HG03571 (cell line): Measurements from ENCODE around the gene TIGAR.

ENCODE experiments used
- ATAC-seq: cut with Tn5 transposase; IDR thresholded peaks from one replicate; pipeline ENCODE4 v1.9.1; 2021; ENCODE audit not compliant: unreplicated experiment

TIGAR gene, protein sequence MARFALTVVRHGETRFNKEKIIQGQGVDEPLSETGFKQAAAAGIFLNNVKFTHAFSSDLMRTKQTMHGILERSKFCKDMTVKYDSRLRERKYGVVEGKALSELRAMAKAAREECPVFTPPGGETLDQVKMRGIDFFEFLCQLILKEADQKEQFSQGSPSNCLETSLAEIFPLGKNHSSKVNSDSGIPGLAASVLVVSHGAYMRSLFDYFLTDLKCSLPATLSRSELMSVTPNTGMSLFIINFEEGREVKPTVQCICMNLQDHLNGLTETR

DNA sequence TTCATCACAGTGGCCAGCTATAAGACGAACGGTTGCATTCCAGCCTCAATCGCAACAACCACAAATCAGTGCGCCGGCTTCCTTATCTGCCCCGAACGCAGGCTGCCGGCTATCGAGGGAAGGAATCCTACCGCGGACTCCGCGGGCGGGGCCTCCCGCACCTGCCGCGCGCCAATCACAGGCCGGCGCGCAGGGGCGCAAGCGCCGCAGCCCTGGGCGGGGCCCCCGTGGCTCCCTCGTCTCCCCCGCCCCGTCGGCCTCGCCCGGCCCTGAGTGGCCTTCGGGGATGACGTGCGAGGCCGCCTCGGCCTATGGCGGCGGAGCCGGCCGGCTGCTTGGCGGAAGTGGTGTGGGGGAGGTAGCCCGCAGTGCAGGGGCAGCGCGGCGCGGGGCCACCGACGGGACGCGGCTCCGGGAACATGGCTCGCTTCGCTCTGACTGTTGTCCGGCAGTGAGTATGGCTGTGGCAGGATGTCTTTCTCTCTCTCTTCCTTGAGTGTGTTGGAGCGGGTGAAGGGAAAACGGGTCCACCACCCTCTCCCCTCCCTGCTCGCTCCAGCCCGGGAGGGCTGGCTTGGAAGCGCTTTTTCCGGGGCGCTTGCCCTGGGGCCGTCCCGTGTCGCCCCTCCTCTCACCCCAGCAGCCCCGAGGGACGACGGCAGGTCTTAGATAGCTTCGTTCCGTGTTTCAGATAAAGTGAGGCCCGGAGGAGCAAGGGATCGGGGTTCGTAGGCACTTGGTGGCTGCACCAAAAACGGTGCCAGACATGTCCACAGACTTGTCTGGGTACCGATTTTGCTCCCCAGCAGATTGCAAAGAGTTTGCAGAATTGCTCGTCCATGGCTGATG, at the start of gene TIGAR:
TSS of gene TIGAR (plus strand) at position 361 of the 849 bp plus-strand sequence. CDS start at position 420, 59 bp downstream.
- ATAC-seq, result peak; percentile 93

DNA sequence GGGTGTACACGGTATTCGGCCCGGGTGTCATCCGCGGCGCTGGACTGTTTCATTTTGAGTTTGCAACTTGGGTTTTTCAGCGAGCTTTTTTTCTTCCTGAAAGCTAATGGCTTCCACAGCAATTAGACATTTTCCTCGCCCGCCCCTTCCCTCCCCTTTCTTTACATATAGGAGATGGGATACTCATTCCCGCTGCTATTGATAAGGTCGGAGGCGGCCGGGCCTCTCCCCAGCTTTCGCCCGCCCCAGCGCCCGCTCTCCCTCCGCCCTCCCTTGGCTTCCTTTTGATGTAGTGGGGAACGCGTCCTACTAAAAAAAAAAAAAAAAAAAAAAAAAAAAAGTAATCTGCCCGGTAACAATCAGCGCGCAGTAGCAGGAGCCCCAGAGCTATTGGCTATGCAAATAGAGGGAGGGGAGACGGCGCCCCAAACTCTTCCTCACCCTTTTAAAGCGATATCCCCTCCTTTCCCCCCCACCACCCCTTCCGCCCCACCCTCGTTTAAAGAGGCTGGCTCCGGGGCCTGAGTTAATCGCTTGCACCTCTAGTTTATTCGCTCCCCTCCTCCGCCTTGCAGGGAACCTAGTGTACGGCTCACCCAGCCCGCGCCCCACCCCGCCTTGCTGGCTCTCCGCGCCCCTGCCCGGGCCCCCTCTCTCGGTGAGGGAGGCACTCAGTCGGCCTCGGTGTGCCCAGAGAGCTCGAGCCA, 49.1 kb upstream of the TIGAR start:
- no peak for ATAC-seq

DNA sequence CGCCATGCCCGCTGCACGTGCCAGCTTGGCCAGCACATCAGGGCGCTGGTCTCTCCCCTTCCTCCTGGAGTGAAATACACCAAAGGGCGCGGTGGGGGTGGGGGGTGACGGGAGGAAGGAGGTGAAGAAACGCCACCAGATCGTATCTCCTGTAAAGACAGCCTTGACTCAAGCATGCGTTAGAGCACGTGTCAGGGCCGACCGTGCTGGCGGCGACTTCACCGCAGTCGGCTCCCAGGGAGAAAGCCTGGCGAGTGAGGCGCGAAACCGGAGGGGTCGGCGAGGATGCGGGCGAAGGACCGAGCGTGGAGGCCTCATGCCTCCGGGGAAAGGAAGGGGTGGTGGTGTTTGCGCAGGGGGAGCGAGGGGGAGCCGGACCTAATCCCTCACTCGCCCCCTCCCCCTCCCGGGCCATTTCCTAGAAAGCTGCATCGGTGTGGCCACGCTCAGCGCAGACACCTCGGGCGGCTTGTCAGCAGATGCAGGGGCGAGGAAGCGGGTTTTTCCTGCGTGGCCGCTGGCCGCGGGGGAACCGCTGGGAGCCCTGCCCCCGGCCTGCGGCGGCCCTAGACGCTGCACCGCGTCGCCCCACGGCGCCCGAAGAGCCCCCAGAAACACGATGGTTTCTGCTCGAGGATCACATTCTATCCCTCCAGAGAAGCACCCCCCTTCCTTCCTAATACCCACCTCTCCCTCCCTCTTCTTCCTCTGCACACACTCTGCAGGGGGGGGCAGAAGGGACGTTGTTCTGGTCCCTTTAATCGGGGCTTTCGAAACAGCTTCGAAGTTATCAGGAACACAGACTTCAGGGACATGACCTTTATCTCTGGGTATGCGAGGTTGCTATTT, 48.4 kb upstream of the TIGAR start:
- ATAC-seq, result no peak

DNA sequence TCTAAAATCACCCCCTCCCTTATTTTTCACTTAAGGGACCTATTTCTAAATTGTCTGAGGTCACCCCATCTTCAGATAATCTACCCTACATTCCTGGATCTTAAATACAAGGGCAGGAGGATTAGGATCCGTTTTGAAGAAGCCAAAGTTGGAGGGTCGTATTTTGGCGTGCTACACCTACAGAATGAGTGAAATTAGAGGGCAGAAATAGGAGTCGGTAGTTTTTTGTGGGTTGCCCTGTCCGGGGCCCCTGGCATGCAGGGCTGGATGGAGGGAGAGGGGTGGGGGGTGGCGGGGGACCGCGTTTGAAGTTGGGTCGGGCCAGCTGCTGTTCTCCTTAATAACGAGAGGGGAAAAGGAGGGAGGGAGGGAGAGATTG, 47.8 kb upstream of the TIGAR start:
- ATAC-seq, result no peak

DNA sequence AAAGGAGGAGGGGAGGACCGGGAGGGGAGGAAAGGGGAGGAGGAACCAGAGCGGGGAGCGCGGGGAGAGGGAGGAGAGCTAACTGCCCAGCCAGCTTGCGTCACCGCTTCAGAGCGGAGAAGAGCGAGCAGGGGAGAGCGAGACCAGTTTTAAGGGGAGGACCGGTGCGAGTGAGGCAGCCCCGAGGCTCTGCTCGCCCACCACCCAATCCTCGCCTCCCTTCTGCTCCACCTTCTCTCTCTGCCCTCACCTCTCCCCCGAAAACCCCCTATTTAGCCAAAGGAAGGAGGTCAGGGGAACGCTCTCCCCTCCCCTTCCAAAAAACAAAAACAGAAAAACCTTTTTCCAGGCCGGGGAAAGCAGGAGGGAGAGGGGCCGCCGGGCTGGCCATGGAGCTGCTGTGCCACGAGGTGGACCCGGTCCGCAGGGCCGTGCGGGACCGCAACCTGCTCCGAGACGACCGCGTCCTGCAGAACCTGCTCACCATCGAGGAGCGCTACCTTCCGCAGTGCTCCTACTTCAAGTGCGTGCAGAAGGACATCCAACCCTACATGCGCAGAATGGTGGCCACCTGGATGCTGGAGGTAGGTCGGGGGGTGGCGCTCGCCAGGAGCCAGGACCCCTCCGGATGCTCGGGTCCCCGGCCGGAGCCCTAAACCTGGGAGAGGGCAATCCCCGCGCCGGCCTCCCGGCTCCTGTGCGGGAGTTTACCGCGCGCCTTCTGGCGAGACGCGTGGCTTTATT, 47.2 kb upstream of the TIGAR start, which contains the start of gene CCND2:
TSS of gene CCND2 (plus strand) at position 111 of the 744 bp plus-strand sequence. CDS start at position 390, 279 bp downstream.
- peak; percentile 26 for ATAC-seq

DNA sequence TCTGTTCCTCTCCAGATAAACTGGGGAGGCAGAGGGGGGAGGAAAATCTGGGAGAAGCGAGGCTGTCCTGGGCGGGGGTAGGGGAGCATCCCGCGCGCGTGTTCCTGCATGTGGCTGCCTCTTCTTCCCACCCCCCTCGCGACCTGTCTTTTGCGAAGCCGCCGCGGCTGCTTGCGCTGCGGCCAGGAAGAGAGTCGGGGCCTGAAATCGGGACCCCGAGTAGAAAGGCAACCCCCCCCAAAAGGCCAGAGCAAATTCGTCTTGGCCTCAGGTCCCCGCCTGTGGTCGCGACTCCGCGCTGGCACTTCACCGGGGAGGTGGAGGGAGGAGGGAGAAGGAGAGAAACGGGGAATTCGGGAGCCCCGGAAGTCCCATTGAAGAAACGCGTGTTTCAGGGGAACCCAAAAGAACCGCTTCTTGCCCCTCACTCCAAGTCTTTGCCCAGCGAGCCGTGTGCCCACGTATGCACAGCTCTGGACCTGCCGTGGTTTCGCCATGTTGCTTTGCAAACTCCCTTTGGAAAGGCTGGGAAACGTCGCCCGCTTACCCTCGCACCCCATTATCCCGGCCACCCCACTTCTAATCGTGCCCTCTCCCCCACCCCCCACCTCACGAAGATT, 46.5 kb upstream of the TIGAR start:
- no peak for ATAC-seq

DNA sequence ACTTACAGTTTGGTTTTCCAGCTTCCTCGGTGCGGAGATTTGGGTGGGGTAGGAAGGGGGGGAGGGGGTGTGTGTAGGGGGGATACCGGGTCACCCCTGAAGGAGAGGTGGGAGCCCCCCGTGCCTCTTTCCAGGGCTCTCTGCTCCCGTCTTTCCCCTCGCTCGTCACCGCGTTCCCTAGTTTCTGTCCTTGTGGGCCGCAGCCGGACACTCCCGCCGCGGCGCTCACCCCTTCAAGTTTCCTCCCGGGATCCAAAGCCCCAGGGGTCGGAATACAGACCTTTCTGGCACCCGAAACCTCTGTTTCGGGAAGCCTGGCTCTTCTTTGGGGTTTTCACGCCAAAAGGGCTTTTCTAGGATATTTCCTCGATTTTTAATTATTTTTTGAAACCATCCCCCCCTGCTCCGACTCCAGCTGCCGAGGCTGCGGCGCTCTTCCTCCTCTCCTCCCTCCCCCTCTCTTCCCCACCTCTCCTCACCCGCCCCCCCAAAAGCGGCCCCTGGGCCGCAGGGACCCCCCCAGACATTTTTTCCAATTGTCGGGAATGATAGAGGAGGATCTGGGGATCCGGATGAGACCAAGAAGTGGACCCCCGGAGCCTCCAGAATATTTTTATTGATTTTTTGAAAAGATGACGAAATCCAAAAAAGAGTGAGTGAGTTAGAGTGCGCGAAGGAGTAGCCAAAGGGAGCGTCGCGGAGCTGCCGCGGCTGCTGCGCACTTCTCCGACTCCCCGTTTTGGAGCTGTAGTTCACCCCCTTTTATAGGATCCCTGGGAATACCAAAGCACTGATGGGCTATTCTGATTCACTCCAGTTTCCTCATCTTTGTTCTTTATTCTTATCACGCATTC, 45.8 kb upstream of the TIGAR start:
- ATAC-seq, result no peak

DNA sequence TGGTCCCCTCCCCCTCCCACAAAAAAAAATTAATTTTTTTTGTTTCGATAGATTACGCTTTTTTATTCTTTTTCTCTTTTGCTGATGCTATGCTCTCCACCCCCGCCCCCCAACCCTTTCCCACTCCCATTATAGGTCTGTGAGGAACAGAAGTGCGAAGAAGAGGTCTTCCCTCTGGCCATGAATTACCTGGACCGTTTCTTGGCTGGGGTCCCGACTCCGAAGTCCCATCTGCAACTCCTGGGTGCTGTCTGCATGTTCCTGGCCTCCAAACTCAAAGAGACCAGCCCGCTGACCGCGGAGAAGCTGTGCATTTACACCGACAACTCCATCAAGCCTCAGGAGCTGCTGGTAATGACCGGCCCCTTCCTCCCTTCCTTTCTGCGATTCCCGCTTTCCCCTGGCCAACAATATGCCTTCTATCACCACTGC, 45.1 kb upstream of the TIGAR start:
- ATAC-seq, result no peak

DNA sequence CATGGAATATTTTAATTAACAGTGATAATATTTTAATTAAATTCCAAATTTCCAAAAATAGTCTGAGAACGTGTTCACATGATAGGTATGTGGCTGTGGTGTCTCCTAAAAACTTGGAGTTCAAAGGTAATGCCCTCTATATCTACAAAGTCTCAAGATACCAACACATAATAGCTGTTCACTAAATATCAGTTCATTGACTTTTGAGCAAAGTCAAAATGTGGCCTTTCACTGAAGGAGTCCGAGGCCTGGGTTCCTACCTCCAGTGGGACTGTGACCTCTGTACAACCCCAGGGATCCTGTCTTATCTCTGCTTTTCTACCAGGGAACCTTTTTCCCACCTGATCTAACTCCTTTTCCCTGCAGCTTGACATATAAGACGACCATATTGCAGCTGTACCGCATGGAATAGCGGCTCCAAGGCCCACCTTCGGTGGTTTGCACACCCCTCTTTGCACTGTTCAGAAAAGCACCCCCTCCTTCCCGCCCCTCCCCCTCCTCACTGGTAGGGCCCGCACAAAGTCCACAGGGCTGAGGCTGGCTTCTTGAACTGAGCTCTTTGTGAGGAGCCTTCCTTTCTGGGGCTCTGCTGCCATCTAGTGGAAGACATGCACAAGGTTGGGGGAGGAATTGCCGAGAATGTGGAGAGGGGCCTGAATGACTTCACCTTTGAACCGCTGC, 44.3 kb upstream of the TIGAR start:
- no peak for ATAC-seq

DNA sequence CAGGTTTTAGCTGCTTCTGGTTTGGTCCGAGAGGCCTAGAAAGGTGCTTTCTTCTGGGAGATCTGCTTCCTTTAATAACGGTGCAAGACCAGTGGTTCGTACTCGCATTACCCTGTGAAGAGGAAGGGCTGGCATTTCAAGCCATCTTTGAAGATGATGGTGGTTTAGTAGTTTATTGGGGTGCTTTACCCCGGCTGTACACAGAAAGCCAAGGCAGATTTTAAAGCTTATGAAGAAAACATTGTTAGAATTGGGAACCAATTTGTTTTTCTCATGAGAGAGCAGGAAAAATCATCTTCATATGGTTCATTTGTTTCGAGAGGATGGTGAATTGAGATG, 43.8 kb upstream of the TIGAR start:
- no peak for ATAC-seq

DNA sequence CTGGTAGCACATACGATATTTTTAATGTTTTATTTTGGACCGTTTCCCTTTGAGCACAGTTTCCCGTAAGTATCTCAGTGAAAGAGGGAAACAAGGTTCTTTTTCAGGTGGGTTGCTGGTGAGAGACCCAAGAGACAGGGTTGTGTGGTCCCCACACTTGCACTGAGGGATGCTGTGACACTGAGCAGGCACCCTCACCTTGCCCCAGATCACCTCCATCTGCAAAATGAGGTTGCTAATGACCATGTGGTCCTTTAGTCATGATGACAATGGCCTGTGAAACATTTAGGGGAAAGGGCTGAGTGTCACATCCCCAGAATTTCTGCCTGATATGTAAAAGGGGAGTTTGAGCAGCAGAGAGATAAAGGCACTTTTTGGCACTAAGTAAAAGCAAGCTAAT, 43.2 kb upstream of the TIGAR start:
- no peak for ATAC-seq

DNA sequence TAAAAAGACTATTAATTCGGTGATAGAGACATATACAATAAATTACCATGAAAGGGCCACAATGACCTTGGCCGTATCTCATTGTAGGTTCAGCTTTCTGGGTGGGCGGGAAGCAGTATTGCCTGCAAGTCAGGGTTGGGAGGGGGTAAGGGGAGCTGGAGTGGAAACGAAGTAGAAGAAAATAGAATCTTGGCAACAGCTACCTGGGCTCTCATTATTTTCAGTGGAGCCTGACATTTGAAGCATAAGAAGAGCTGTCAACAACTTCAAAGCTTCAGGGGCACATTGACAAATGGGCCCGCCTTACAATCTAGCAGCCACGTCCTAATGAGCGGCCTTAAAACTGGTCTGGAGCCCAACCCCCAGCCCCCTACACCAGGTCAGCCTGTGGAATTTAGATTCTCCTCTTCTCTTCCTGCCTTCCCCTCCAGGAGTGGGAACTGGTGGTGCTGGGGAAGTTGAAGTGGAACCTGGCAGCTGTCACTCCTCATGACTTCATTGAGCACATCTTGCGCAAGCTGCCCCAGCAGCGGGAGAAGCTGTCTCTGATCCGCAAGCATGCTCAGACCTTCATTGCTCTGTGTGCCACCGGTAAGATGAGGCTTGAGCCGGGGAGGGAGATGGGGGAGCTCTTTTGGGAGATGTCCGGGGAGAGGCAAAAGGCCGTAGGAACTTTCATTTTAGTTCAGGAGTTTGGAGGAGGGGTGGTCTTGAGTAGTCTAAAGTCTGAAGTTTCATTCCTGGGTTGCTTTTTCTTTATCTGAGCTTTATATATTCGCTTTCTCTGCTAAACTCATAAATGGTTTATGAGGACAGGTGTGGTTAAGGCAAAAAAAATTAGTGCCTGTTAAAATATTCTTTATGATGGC, 42.5 kb upstream of the TIGAR start:
- ATAC-seq, result no peak

DNA sequence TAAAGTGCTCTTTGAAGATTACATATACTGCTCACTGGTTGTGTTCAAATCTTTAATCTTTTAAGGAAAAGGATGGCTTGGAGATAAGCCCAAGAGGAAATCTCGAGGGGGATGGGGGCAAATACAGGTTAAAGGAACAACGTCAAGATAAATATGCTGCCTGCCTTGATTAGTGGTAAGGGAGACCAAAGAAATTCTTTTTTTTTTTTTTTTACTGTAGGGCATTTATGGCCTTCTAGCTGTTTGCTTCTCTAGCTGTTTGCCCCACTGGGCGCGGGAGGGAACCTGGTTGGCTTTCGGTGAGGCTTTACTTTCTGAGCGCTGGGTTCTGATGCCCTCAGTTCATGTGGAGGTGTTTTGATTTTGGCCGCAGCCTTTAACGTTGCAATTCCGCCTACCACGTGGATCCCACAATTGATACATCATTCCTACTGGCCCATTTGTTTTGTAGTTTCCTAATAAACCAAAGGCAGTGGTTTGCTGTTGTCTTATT, 41.8 kb upstream of the TIGAR start:
- no peak for ATAC-seq

DNA sequence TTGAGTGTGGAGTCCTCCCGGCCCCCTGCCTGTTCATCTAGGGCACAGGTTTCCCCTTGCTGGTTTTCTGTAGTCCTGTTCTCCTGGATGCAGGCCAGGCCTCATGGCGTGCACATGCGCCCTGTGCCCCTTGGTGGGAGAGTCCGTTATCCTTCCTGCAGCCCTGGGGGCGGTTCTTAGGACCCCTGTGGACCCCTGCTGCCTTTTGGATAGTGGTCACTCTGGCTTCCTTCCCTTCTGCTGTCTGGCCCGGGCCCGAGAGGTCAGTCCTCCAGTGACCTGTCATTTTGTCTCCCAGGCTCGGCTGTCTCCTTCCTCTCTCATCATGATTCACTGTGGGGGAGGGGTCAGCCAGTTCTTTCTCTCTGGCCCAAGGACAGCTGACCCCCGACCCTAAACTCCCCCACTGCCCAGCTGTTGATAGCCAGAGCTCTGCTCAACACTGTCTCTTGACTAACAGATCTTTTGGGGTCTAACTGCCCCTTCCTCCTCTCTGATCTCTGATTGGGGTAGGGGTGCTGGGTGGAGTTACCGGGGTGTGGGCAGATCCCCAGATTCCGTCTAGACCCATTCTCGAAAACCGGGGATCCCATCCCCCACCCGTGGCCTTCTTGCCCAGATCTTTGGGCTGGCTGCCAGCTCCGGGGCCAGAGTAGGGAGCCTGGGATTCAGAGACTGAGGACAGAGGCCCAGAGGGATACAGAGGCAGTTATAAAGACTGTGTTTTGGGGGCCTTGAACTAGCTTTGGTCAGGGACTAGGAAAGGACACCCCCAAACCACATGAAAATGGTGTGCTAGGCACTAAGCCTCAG, 40.5 kb upstream of the TIGAR start:
- no peak for ATAC-seq

DNA sequence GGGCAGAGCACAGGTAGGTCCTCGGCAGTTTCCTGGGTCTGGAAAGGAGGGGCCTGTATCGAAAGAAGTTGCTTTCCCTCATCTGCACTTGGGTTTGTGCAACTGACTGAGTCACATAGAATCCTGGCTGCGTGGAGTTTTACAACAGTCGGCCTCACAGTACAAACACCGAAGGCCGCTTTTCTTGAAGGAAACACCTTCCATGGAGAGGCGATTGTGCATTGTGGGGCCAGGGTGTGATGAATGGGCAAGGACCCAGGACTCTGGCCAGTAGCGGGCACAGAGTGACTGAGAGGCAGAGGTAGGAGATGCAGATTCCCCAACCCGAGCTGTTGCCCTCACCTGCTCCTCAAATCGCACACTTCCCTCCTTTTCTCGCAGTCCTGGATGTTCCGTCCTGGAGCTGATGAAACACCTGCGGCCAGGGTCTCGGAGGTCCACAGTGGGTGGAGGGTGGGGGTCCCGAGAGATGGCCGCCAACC, 39.8 kb upstream of the TIGAR start:
- ATAC-seq, result no peak
